Small intestine (tissue), 7 donors: ENCODE data around the gene ATG4B. TPM values are rescaled to one million over a fixed set of nuclear protein-coding genes. Genes with fewer than 3 reads are reported as not detected.

ENCODE experiments used
- DNase-seq, 2 donors: peaks; one replicate each; pipeline versions ENCODE4 v3.0.0 to v3.0.0-alpha.2; 2013
- FAIRE-seq: peaks from 2 replicates; lab custom pipeline; 2012; peaks lifted over from hg19 to GRCh38; lab: Jason Lieb, UNC
- H3K27ac ChIP-seq, 3 donors: one replicate each; pipeline ENCODE4 v1.5.1; 2013; ENCODE audit warnings: low read length in 2 of 3, mild to moderate bottlenecking in 2 of 3, control low read depth in 1 of 3, inconsistent platforms in 1 of 3, low read depth in 1 of 3, moderate library complexity in 1 of 3
- H3K27me3 ChIP-seq, 3 donors: one replicate each; pipeline ENCODE4 v1.6.1; 2013; ENCODE audit warnings: low read length in 3 of 3, inconsistent platforms in 1 of 3; ENCODE audit not compliant: control insufficient read depth in 3 of 3, insufficient read depth in 3 of 3
- H3K36me3 ChIP-seq, 3 donors: one replicate each; pipeline ENCODE4 v1.6.1; 2013; ENCODE audit warnings: low read length in 3 of 3, inconsistent platforms in 1 of 3, low read depth in 1 of 3, mild to moderate bottlenecking in 1 of 3, moderate library complexity in 1 of 3; ENCODE audit not compliant: control insufficient read depth in 3 of 3, insufficient read depth in 2 of 3
- H3K4me1 ChIP-seq, 3 donors: one replicate each; pipeline ENCODE4 v1.6.1; 2013; ENCODE audit warnings: low read length in 2 of 3, inconsistent platforms in 1 of 3, low read depth in 1 of 3, mild to moderate bottlenecking in 1 of 3, moderate library complexity in 1 of 3; ENCODE audit not compliant: control insufficient read depth in 3 of 3, insufficient read depth in 2 of 3
- H3K4me3 ChIP-seq, 3 donors: one replicate each; pipeline ENCODE4 v1.5.1; 2013; ENCODE audit warnings: low read length in 3 of 3, control low read depth in 1 of 3, inconsistent platforms in 1 of 3, low read depth in 1 of 3, mild to moderate bottlenecking in 1 of 3, moderate library complexity in 1 of 3
- H3K9me3 ChIP-seq, 2 donors: one replicate each; pipeline ENCODE4 v1.6.1; 2013; ENCODE audit warnings: low read depth in 1 of 2, low read length in 1 of 2; ENCODE audit not compliant: control insufficient read depth in 2 of 2, insufficient read depth in 1 of 2
- WGBS, 3 donors: extraction: QIAGEN DNeasy Blood & Tissue Kit; methylation state at CpG; one replicate each; pipeline ENCODE4 v1.1.7; 2013; 5-methylcytosine and 5-hydroxymethylcytosine counted together
- polyA plus RNA-seq, 4 donors: library from polyadenylated mRNA; stranded (reverse) in 3 of 4; unstranded in 1 of 4; fragments of 200-250 nt in 3 of 4; fragments of 120-200 nt in 1 of 4; gene quantifications; one replicate each; pipeline versions ENCODE4 v1.2.1 to v1.2.3, GENCODE V29; 2013
- donor health status: healthy with polysubstance abuse.
- donor health status: control.
- donor health status: control.
- donor health status: Bipolar disorder and iron deficiency.
- donor health status: healthy.

ATG4B gene
- polyA plus RNA-seq, 4 donors, result 44.2 to 196 (median 85.0) TPM

DNA sequence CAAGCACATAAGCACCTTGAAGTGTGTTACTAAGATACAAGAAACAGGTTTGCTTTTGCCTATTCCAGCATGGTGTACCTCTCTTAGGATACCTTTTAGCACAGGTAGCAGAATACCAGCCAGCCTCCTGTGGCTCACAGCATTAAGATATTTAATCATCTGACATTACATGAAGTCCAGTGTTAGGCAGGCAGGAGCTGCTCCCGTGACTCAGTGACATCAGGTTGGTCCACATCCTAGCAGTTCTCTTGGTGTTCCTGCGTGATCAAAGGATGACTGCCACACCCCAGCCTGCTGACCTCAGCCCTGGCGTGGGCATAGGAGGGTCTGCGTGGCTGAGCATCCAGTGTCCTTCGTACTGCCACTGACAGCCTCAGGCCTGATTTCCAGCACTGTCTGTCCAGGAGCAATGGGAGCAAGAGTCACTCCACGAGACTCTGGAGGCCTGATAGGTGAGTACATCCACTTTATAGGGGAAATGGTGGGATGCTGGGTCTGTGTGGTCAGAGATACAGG, 52.8 kb downstream of the ATG4B start:
- Histone ChIP-seq H3K27ac (no peak overlapping the region), H3K4me3 (no peak overlapping the region), H3K9me3 (no peaks in the 10 kb centered on the region), H3K36me3 (peaks cover 0 to 54% (median 2%) of the 10 kb centered on the region in 3 donors), H3K4me1 (peaks cover 0 to 3% (median 0%) of the 10 kb centered on the region in 3 donors), H3K27me3 (no peaks in the 10 kb centered on the region)
- 79 to 86% (median 83%) methylated on average over 6 of the region's 6 CpGs for WGBS, 3 donors
- FAIRE-seq (no peak), DNase-seq (no peak)

DNA sequence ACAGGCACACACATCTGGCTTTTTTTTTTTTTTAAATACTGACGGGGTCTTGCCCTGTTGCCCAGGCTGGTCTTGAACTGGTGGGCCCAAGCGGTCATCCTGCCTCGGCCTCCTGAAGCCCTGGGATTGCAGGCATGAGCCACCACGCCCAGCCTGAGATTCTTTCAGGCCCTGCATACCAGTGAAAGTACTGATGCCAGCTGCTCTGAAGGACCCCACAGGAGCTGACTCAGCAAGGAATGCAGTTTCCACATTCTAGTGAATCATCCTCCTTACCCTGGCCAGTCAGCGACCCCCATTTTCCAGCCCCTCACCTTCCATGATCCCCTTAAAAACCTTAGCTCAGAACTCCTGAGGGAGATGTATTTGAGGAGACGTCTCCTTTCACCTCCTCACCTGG, 55.0 kb downstream of the ATG4B start:
- Histone ChIP-seq H3K4me3 (no peak overlapping the region), H3K36me3 (peaks cover 0 to 62% (median 2%) of the 10 kb centered on the region in 3 donors), H3K4me1 (peaks cover 0 to 3% (median 0%) of the 10 kb centered on the region in 3 donors), H3K27me3 (no peaks in the 10 kb centered on the region), H3K9me3 (no peaks in the 10 kb centered on the region), H3K27ac (no peak overlapping the region)
- FAIRE-seq (no peak), DNase-seq (no peak)
- WGBS, 3 donors, result 92 to 95% (median 94%) methylated on average over 6 of the region's 6 CpGs

DNA sequence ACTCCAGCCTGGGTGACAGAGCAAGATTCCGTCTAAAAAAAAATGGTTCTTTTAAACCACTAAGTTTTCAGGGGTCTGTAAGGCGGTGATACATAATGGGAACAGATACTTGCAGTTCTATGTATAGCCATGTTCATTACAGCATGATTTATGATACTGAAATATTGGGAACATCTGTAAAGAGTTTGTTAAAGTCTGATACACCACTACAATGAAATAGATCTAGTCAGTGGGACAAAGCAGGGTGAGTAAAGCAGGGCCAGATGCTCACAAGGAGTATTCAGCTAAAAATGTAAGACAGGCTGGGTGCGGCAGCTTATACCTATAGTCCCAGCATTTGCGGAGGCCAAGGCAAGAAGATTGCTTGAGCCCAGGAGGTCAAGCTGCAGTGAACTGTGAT, 58.2 kb downstream of the ATG4B start:
- H3K36me3 ChIP-seq, result peaks cover 0 to 47% (median 2%) of the 10 kb centered on the region in 3 donors
- 95 to 100% (median 99%) methylated on average over 4 of the region's 4 CpGs for WGBS, 3 donors
- H3K27ac ChIP-seq, result no peak overlapping the region
- no peaks in the 10 kb centered on the region for H3K27me3 ChIP-seq
- FAIRE-seq (no peak), DNase-seq (no peak)
- no peak overlapping the region for H3K4me3 ChIP-seq
- no peaks in the 10 kb centered on the region for H3K9me3 ChIP-seq
- H3K4me1 ChIP-seq, result no peaks in the 10 kb centered on the region

DNA sequence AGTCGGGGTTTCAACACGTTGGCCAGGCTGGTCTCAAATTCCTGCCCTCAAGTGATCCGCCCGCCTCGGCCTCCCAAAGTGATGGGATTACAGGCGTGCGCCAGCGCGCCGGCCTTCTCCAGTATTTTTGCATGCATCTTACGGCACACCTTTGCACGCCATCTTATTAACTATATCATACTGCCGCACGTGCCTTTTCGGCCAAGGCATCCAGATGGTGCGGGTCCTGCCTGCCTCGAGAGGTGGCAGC, 63.6 kb downstream of the ATG4B start:
- peaks cover 0 to 4% of the 10 kb centered on the region in 2 donors for H3K9me3 ChIP-seq
- peaks cover 3 to 27% (median 4%) of the 10 kb centered on the region in 3 donors for H3K36me3 ChIP-seq
- DNase-seq (no peak), FAIRE-seq (no peak)
- H3K4me1 ChIP-seq, result peaks cover 0 to 8% (median 5%) of the 10 kb centered on the region in 3 donors
- peak overlapping the region in 2 of 3 donors; percentile 96 to 100 for H3K27ac ChIP-seq
- H3K27me3 ChIP-seq, result no peaks in the 10 kb centered on the region
- H3K4me3 ChIP-seq, result peak overlapping the region; percentile 60 to 87 (median 77)
- 0 to 2% (median 1%) methylated on average over 17 of the region's 17 CpGs for whole genome bisulfite sequencing, 3 donors

DNA sequence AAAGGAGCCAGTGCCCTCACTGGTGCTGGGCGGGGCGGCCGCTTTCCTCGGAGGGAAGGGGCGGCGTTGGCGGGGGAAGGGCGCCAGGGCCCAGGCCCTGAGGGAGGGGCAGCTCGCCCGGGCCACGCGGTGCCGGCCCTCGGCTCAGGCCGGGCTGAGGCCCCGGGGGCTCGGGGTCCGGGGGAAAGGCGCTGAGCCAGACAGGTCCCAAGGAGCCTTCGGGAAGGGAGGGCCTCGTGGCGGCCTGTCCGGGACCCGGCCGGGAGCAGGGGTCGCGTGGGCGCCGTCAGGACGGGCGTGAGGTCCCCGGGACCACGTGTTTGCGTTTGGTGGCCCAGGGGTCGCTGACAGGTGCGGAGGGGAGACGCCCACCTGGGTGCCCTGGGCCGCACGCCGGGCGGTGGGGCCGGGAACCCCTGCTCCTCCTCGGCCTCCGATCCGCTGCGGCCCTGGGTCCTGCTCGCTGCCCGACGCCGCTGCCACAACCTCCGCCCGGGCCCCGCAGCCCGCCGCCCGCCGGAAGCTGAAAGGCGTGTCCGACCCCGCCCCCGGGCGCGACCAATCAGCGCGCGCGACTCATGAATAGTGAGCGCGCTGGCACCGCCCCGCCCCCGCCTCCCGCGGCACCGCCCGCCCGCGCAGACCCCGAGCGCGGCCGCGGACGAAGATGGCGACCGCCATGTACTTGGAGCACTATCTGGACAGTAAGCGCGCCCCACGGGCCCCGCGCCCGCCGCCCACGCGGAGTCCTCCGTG, 64.1 kb downstream of the ATG4B start, which contains the start of gene ING5:
Gene ING5, plus strand, starts transcription at position 641 of the 756 bp plus-strand sequence. Its CDS starts 27 bp downstream, at position 668.
- Histone ChIP-seq H3K4me3 (peak within 1 kb of the TSS; percentile 61 to 87 (median 77)), H3K36me3 (peaks cover 4 to 27% (median 6%) of the 10 kb centered on the region in 3 donors), H3K27me3 (no peaks in the 10 kb centered on the region), H3K9me3 (peaks cover 0 to 6% of the 10 kb centered on the region in 2 donors), H3K4me1 (peaks cover 0 to 8% (median 5%) of the 10 kb centered on the region in 3 donors), H3K27ac (peak within 1 kb of the TSS; percentile 94 to 100 (median 96))
- DNase-seq (peak; percentile 90 to 98), FAIRE-seq (no peak)
- WGBS, 3 donors, result 1% methylated on average over 32 to 96 of the region's 96 CpGs

DNA sequence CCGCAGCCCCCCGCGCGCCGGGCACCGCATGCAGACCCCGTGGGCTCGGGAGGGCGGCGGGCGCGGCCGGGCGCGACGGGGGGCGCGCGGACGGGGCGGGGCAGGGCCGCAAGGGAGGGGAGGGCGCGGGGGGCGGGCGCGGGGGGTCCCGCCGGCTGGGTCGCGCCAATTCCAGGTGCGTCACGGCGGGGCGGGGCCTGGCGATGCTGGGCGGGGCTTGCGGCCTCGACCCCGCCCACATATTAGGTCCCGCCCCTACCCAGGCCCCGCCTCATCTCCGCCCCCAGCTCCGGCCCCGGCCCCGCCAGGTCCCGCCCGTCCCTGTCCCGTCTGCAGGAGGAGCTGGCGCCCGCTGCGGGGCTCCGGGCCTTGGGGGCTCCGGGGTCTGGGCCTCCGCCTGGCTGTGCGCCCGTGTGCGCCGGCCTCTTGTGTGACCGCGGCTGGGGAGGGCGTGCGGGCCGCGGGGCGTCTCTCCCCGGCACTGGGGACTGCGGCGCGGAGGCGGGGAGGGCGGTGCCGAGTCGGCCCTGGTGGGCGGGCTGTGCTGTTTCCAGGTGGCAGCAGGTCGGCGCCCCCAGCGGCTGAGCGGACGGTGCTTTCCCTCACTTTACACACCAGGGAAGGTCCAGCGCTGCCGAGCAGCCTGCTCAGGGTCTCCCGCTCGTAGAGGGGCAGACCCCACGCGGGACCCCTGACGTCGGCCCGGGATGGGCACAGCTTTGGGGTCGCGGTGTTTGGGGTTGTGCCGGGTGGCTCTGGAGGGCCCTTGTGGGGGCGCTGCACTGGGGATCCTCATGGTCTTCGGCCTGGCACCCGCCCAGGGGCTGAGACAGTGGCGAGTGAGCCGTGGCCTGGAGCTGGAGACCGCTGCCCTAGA, 64.9 kb downstream of the ATG4B start:
- DNase-seq (peak; percentile 78 to 96), FAIRE-seq (no peak)
- Histone ChIP-seq H3K4me3 (peak overlapping the region; percentile 61 to 87 (median 77)), H3K27me3 (no peaks in the 10 kb centered on the region), H3K36me3 (peaks cover 5 to 34% (median 7%) of the 10 kb centered on the region in 3 donors), H3K27ac (peak overlapping the region; percentile 53 to 96 (median 94)), H3K4me1 (peaks cover 0 to 8% (median 5%) of the 10 kb centered on the region in 3 donors), H3K9me3 (peaks cover 0 to 6% of the 10 kb centered on the region in 2 donors)
- WGBS, 3 donors, result 1% methylated on average over 35 to 98 of the region's 98 CpGs

DNA sequence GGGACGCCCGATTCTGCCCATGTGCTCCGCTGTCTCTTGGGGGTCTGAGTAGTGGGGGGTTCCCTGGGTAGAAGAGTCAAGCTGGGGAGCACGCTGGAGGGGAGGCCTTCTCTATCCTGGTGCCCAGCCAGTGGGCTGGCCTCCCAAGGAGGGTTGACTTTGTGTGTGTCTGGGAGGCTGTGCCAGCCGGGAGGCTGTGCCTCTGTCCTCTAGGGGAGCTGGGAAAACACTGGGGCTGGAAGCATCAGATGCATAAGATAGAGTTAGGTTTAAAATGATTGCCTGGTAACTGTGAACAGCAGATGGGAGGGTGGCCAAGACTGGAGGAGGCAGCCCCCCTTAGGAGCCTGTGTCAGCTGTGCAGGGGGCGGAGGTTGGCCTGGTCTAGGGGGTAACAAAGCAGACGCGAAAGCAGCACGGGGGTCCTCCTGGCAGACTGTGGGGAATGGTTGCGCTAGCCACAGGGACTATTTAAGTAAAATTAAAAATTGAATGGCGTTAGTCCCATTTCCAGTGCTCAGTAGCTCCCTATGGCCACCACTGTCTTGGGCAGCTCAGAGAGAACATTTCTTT, 65.6 kb downstream of the ATG4B start:
- peaks cover 0 to 8% (median 5%) of the 10 kb centered on the region in 3 donors for H3K4me1 ChIP-seq
- peaks cover 5 to 41% (median 7%) of the 10 kb centered on the region in 3 donors for H3K36me3 ChIP-seq
- FAIRE-seq, result no peak
- peaks cover 0 to 6% of the 10 kb centered on the region in 2 donors for H3K9me3 ChIP-seq
- 45 to 54% (median 47%) methylated on average over 10 to 11 of the region's 11 CpGs for WGBS, 3 donors
- DNase-seq, result no peak
- no peaks in the 10 kb centered on the region for H3K27me3 ChIP-seq
- peak overlapping the region; percentile 61 to 87 (median 77) for H3K4me3 ChIP-seq
- H3K27ac ChIP-seq, result peak overlapping the region in 2 of 3 donors; percentile 19 to 44

DNA sequence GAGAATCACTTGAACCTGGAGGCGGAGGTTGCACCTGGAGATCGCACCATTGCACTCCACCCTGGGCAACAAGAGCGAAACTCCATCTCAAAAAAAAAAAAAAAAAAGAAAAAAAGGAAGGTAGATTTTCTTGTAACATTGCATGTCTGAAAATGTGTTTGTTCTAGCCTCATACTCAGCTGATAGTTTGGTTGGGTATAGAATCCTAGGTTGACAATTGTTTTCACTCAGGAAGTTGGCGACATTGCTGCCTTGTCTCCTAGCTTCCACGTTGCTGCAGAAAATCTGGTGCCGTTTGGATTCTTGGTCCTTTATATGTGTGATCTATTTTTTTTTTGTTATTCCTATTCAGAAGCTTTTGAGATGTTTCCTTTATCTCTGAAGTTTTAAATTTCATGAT, 69.0 kb downstream of the ATG4B start:
- Histone ChIP-seq H3K36me3 (peaks cover 10 to 70% (median 10%) of the 10 kb centered on the region in 3 donors), H3K4me3 (no peak overlapping the region), H3K27me3 (no peaks in the 10 kb centered on the region), H3K4me1 (peaks cover 0 to 8% (median 5%) of the 10 kb centered on the region in 3 donors), H3K9me3 (peaks cover 0 to 6% of the 10 kb centered on the region in 2 donors), H3K27ac (no peak overlapping the region)
- 95 to 100% (median 96%) methylated on average over 6 of the region's 6 CpGs for WGBS, 3 donors
- FAIRE-seq (no peak), DNase-seq (no peak)
